GM13976 (cell line): Measurements from ENCODE around the gene BOLL.
A peak's percentile ranks its signal among the peaks of the same experiment; 100 is the strongest.
"Not testable (repeated sequence)": the region's sequence is repeated elsewhere in the genome, so short reads cannot be mapped to it uniquely, and the experiment has no call there.

Source experiments
- DNase-seq: peaks from one replicate; pipeline ENCODE4 v3.0.0; 2012; ENCODE audit warnings: low spot score
- in situ Hi-C: fragments of 300-500 bp; cut with MboI; formaldehyde crosslinking; loops from one replicate; pipeline ENCODE4 v1.12.0; 2022; ENCODE audit warnings: low sequenced_read_pairs, mixed read lengths, inconsistent platforms; ENCODE audit not compliant: unreplicated experiment
- TF ChIP-seq, protein P1 (sequence below): IDR thresholded peaks from 2 replicates; pipeline ENCODE4 v1.5.1; 2012; ENCODE audit warnings: borderline replicate concordance, mild to moderate bottlenecking; ENCODE audit not compliant: insufficient read depth; ENCODE audit errors: extremely low read depth, missing control alignments, control extremely low read depth

Gene BOLL

DNA sequence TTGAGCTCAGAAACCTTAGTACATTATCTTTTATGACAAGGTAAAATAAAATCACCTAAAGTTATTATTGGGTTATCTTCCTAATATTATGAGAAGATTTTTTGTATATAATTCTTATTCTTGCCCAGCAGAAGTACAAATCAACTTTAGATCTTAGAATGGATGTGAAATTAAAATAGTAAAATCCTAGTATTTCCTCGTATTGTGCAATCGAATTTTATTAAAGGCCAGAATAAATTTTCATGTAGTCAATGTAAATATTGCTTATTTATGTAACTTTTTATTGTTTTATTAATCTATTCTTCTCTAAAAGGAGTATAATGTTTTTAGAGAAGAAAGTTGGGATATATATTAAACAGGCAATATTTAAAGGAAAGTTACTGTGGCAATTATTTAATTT, 67.3 kb downstream of the BOLL start:
- no peak for DNase-seq
- in situ Hi-C loops: no loop called here
- TF ChIP-seq, protein P1, sequence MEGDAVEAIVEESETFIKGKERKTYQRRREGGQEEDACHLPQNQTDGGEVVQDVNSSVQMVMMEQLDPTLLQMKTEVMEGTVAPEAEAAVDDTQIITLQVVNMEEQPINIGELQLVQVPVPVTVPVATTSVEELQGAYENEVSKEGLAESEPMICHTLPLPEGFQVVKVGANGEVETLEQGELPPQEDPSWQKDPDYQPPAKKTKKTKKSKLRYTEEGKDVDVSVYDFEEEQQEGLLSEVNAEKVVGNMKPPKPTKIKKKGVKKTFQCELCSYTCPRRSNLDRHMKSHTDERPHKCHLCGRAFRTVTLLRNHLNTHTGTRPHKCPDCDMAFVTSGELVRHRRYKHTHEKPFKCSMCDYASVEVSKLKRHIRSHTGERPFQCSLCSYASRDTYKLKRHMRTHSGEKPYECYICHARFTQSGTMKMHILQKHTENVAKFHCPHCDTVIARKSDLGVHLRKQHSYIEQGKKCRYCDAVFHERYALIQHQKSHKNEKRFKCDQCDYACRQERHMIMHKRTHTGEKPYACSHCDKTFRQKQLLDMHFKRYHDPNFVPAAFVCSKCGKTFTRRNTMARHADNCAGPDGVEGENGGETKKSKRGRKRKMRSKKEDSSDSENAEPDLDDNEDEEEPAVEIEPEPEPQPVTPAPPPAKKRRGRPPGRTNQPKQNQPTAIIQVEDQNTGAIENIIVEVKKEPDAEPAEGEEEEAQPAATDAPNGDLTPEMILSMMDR: no peak

DNA sequence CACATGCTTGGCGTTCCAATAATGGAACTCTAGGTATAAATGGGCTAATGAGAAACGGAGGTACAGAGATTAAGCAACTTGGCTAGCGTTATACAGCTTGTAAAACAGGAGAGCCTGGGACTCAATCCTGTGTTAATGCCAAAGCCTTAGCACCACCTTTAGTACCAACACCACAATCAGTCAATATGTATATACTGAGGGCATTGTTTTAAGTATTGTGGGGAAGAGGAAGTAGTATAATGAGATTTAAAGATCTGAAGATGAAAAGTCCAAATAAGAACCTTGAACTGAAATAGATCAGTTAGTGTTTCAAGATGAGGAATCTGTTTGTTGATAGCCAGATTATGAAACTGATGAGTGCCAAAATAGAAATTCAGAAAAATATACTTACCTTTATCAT, 71.8 kb downstream of the BOLL start:
- DNase-seq: no peak
- TF ChIP-seq, protein P1: no peak
- in situ Hi-C loops: no loop called here

DNA sequence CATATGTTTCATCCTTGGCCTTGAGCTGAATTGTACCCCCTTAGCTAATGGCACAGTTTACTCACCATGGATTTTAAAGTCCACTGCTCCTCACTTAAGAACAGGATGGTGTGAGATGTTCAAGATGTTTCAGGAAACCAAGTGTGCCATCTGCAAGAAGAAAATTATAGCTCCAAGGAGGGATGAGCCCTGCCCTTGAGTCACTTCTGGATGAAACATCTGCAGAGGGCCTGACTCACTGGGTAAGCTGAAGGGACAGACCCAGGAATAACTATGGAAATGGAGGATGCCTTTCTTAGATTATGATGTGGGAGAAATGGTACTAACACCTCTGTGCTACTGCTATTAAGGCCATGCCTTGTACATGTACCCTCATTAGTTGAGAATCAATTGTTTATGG, 73.5 kb downstream of the BOLL start:
- in situ Hi-C loops: no loop called here
- DNase-seq: no peak
- TF ChIP-seq, protein P1: no peak

DNA sequence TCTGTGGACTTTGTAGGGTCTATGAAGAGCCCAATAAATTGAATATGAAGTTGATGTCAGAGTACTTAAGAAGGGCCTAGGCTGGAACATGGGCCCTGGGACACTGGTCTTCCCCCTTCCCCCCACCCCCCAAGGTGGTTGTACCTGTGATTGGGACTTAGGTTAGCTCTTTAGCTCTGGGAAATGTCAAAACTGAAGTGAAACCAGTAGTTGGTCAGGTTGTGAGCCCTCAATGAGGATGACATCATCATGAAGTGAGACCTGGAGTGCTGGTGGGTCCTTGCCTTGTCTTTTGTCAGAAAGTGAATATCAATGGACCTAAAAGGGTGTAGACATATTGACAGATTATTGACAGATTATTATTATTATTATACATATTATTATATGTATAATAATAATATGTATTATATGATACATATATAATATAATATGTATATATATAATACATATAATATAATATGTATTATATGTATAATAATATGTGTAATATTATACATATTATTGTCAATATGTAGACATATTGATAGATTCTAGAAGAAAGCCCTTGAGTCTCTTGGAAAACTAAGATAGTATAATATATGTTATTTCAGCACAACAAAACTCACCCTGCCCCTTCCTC, 74.6 kb downstream of the BOLL start:
- in situ Hi-C loops: no loop called here
- peak; percentile 67 for DNase-seq
- TF ChIP-seq, protein P1: no peak

DNA sequence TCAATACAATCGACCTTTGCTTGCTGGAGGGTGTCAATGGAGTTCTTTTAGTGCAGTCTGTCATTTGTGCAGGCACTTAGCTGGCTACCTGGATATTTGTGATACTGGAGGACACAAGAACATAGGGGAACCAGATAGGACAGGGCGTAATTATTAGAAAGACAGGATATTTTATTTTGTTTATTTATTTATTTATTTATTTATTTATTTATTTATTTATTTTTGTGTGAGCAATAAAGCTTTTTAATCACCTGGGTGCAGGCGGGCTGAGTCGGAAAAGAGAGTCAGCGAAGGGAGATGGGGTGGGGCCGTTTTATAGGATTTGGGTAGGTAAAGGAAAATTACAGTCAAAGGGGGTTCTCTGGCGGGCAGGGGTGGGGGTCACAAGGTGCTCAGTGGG, 76.0 kb downstream of the BOLL start:
- in situ Hi-C loops: loop anchor here (5.0 kb wide), 1 partner anchor 68 kb away; no protein-coding TSS in a partner anchor
- not testable (repeated sequence) for DNase-seq

DNA sequence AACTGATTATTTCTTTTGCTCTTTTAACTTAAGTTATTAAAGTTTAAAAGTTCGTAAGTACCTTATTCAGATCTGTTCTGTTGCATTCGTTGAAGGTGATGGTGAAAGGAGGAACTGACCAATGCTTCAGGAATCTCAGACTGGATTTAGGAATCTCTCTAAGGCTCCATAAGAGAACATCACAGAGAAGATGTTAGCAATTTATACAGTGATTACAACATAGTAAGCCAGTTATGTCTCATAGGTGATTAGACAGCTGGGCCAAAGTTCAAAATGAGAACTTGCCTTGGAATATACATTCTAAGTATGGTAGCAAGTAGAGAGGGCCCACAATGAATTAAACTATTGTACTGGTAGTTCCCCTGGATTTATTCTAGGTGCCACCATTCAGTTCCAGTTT, 76.8 kb downstream of the BOLL start:
- DNase-seq: no peak
- TF ChIP-seq, protein P1: no peak
- in situ Hi-C loops: loop anchor here (5.0 kb wide), 1 partner anchor 69 kb away; no protein-coding TSS in a partner anchor

DNA sequence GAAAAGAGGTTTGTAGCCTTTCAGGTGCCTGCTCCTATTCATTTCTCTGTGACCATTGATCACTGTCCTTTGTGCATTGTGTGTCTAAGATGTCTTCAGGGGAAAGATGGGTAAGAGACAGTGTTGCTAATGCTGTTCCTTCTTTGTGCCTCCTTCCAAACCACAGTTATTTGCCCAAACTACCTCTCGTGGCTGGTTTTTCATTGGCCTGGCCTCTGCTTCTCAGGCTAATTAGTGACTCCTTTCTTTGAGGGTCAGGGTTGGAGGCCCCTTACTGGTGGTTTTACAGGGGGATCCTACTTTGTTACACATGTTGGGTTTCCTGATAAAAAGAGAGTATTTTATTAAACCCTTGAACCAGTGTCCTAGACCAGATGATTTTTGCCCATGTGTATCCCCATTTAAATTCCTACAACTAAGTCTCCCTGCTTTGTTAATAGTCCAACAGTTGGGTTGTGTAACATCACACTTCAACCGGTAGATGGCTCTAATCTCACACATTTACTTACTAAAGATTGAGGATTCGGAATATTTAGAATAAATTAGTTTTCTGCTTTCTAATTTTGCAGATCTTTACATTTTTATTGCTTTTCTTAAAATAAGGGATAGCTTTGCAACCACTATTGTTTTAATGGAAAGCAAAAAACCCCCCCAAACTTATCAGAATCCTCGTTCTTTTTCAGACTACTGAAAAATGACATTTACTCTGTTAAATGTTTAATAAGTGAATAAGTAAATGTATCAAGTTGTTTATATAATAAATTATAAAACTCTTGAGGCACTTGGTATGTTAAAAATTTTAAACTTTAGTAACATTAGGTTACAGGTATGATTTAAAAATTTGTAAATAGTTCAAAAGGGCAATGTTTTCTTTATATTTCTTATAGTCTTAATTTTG, 77.6 kb downstream of the BOLL start:
- no peak for DNase-seq
- in situ Hi-C loops: loop anchor here (5.0 kb wide), 1 partner anchor 70 kb away; no protein-coding TSS in a partner anchor
- TF ChIP-seq, protein P1: peak; percentile 47
